Measurements from ENCODE around the gene MZT1. TPM values are rescaled to one million over a fixed set of nuclear protein-coding genes. Genes with fewer than 3 reads are reported as not detected.

Gene MZT1
- total and polyA plus RNA-seq, 10 of the 15 experiments (the other 5 are each of a cell fraction or from before 2014, with no cell fraction given): 16.2 to 47.6 (median 25.4) TPM

DNA sequence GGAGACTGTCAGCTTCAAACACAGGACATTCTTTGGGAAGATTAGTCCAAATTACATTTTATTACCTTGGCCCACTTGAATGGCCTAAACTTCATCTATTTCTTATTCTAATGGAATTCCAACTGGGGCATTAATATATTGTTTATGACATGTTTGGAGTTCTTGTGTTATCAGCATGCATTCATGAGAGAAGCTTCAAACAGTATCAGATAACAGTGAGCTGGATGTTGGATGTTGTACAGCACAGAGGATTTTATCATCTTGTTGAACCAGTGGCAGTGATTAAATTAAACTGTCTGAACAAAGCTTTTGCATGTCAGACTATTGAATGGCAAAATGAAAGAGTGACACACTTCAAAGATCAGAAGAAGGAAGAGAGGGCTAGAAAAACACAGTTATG lies 50.0 kb downstream of the MZT1 start:
- RAD21 ChIA-PET (ENCODE audit: unreplicated experiment): no interaction called here
- H3K27ac ChIP-seq (ENCODE audit: control insufficient read depth, insufficient read depth): no peak overlapping the region
- no peak overlapping the region for H3K4me2 ChIP-seq (ENCODE audit: control insufficient read depth, insufficient read depth)
- no peaks in the 10 kb centered on the region for H3K4me1 ChIP-seq (ENCODE audit: control insufficient read depth, insufficient read depth, low read length)
- BruUV-seq (replicated peaks): no TSS peak
- in situ Hi-C loops (cut with MboI): no loop called here
- FAIRE-seq (no peak), DNase-seq (ENCODE audit: low read depth, low spot score) (no peak), ATAC-seq (no peak)
- POLR2A ChIA-PET: no interaction called here
- H3K36me3 ChIP-seq (ENCODE audit: control insufficient read depth in 2 of 2, insufficient read depth in 2 of 2, low read length in 1 of 2): no peaks in the 10 kb centered on the region
- no peaks in the 10 kb centered on the region for H3K27me3 ChIP-seq (replicated peaks in 1 of 2; ENCODE audit: control insufficient read depth in 2 of 2, insufficient read depth in 2 of 2, low read length in 1 of 2)
- no peaks in the 10 kb centered on the region for H4K20me1 ChIP-seq (ENCODE audit: control insufficient read depth, insufficient read depth)
- intact Hi-C loops (cut with micrococcal nuclease; ENCODE audit: unreplicated experiment): no loop called here
- H3K4me3 ChIP-seq: no peak overlapping the region
- H2AFZ ChIP-seq (ENCODE audit: control insufficient read depth, low read depth, low read length): no peak overlapping the region
- no peaks in the 10 kb centered on the region for H3K79me2 ChIP-seq (ENCODE audit: control insufficient read depth, insufficient read depth, low read length)
- CTCF ChIA-PET: interaction anchor here (1.0 kb wide), 1 partner anchor 23 kb away, joined by 3 read pairs; no protein-coding TSS in a partner anchor
- SMC1A ChIA-PET (ENCODE audit: uncharacterized antibody, unreplicated experiment): no interaction called here
- no peaks in the 10 kb centered on the region for H3K9me3 ChIP-seq (replicated peaks; ENCODE audit: control insufficient read depth, insufficient read depth, low read length)
- H3K9ac ChIP-seq (ENCODE audit: control insufficient read depth, insufficient read depth, low read length): no peak overlapping the region
- TF ChIP-seq, protein P1, sequence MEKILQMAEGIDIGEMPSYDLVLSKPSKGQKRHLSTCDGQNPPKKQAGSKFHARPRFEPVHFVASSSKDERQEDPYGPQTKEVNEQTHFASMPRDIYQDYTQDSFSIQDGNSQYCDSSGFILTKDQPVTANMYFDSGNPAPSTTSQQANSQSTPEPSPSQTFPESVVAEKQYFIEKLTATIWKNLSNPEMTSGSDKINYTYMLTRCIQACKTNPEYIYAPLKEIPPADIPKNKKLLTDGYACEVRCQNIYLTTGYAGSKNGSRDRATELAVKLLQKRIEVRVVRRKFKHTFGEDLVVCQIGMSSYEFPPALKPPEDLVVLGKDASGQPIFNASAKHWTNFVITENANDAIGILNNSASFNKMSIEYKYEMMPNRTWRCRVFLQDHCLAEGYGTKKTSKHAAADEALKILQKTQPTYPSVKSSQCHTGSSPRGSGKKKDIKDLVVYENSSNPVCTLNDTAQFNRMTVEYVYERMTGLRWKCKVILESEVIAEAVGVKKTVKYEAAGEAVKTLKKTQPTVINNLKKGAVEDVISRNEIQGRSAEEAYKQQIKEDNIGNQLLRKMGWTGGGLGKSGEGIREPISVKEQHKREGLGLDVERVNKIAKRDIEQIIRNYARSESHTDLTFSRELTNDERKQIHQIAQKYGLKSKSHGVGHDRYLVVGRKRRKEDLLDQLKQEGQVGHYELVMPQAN (conservative IDR thresholded peaks at IDR 0.05): no peak
- TF ChIP-seq STAT1 (conservative IDR thresholded peaks at IDR 0.05) (no peak), MTA2 (IDR thresholded peaks at IDR 0.05; ENCODE audit: low read depth) (no peak), PAX5 (IDR thresholded peaks at IDR 0.05; ENCODE audit: borderline replicate concordance, low read depth, low read length) (no peak), RBBP5 (conservative IDR thresholded peaks at IDR 0.05) (no peak), CREB1 (IDR thresholded peaks at IDR 0.05; ENCODE audit: low read depth) (no peak), RELA (IDR thresholded peaks at IDR 0.05; ENCODE audit: borderline replicate concordance, partially characterized antibody) (no peak), ZNF217 (IDR thresholded peaks at IDR 0.05) (no peak)
- TF ChIP-seq, protein P2, sequence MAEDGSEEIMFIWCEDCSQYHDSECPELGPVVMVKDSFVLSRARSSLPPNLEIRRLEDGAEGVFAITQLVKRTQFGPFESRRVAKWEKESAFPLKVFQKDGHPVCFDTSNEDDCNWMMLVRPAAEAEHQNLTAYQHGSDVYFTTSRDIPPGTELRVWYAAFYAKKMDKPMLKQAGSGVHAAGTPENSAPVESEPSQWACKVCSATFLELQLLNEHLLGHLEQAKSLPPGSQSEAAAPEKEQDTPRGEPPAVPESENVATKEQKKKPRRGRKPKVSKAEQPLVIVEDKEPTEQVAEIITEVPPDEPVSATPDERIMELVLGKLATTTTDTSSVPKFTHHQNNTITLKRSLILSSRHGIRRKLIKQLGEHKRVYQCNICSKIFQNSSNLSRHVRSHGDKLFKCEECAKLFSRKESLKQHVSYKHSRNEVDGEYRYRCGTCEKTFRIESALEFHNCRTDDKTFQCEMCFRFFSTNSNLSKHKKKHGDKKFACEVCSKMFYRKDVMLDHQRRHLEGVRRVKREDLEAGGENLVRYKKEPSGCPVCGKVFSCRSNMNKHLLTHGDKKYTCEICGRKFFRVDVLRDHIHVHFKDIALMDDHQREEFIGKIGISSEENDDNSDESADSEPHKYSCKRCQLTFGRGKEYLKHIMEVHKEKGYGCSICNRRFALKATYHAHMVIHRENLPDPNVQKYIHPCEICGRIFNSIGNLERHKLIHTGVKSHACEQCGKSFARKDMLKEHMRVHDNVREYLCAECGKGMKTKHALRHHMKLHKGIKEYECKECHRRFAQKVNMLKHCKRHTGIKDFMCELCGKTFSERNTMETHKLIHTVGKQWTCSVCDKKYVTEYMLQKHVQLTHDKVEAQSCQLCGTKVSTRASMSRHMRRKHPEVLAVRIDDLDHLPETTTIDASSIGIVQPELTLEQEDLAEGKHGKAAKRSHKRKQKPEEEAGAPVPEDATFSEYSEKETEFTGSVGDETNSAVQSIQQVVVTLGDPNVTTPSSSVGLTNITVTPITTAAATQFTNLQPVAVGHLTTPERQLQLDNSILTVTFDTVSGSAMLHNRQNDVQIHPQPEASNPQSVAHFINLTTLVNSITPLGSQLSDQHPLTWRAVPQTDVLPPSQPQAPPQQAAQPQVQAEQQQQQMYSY (CRISPR knock-in tag; IDR thresholded peaks at IDR 0.05): no peak
- TF ChIP-seq, protein P3, sequence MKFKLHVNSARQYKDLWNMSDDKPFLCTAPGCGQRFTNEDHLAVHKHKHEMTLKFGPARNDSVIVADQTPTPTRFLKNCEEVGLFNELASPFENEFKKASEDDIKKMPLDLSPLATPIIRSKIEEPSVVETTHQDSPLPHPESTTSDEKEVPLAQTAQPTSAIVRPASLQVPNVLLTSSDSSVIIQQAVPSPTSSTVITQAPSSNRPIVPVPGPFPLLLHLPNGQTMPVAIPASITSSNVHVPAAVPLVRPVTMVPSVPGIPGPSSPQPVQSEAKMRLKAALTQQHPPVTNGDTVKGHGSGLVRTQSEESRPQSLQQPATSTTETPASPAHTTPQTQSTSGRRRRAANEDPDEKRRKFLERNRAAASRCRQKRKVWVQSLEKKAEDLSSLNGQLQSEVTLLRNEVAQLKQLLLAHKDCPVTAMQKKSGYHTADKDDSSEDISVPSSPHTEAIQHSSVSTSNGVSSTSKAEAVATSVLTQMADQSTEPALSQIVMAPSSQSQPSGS (IDR thresholded peaks at IDR 0.05; ENCODE audit: low read length): no peak
- TF ChIP-seq, protein P4, sequence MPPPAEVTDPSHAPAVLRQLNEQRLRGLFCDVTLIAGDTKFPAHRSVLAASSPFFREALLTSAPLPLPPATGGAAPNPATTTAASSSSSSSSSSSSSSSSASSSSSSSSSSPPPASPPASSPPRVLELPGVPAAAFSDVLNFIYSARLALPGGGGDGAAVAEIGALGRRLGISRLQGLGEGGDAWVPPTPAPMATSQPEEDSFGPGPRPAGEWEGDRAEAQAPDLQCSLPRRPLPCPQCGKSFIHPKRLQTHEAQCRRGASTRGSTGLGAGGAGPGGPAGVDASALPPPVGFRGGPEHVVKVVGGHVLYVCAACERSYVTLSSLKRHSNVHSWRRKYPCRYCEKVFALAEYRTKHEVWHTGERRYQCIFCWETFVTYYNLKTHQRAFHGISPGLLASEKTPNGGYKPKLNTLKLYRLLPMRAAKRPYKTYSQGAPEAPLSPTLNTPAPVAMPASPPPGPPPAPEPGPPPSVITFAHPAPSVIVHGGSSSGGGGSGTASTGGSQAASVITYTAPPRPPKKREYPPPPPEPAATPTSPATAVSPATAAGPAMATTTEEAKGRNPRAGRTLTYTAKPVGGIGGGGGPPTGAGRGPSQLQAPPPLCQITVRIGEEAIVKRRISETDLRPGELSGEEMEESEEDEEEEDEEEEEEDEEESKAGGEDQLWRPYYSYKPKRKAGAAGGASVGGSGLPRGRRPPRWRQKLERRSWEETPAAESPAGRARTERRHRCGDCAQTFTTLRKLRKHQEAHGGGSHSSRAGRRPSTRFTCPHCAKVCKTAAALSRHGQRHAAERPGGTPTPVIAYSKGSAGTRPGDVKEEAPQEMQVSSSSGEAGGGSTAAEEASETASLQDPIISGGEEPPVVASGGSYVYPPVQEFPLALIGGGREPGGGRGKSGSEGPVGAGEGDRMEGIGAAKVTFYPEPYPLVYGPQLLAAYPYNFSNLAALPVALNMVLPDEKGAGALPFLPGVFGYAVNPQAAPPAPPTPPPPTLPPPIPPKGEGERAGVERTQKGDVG (CRISPR knock-in tag; IDR thresholded peaks at IDR 0.05): no peak

Measured in GM12878 (cell line).